LNCaP clone FGC (cell line): ENCODE data around the gene LRRC59.

Experiments used
- DNase-seq: peaks from one replicate; pipeline ENCODE4 v3.0.0-alpha.2; 2011; ENCODE audit warnings: low read depth
- H3K4me3 ChIP-seq: 2 replicates; pipeline ENCODE4 v1.5.1; 2011; ENCODE audit warnings: mild to moderate bottlenecking, low read depth, low read length, control low read depth
- TF ChIP-seq, protein P1 (sequence below): IDR thresholded peaks from 2 replicates; pipeline ENCODE4 v1.5.1; 2012; ENCODE audit warnings: mild to moderate bottlenecking; ENCODE audit not compliant: control insufficient read depth, insufficient read depth; ENCODE audit errors: extremely low read depth

The LRRC59 gene

DNA sequence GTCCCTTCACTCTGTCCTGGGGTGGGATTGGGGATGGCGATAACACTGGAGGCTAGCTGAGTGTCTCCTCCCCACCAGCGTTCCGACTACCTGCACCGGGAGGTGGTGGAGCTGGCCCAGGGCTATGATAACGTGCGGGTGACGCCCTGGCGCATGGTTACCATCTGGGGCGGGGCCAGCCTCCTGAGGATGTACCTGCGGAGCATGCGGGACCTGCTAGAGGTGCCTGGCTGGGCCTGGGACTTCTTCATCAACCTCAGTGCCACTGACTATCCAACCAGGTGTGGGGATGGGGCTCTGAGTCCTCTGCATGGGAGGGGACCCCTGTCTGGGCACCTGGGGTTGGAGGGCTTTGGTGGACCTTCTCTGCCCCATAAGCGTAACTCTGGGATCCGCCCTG is 42.5 kb downstream of the LRRC59 start:
- TF ChIP-seq, protein P1, sequence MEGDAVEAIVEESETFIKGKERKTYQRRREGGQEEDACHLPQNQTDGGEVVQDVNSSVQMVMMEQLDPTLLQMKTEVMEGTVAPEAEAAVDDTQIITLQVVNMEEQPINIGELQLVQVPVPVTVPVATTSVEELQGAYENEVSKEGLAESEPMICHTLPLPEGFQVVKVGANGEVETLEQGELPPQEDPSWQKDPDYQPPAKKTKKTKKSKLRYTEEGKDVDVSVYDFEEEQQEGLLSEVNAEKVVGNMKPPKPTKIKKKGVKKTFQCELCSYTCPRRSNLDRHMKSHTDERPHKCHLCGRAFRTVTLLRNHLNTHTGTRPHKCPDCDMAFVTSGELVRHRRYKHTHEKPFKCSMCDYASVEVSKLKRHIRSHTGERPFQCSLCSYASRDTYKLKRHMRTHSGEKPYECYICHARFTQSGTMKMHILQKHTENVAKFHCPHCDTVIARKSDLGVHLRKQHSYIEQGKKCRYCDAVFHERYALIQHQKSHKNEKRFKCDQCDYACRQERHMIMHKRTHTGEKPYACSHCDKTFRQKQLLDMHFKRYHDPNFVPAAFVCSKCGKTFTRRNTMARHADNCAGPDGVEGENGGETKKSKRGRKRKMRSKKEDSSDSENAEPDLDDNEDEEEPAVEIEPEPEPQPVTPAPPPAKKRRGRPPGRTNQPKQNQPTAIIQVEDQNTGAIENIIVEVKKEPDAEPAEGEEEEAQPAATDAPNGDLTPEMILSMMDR: no peak
- DNase-seq: no peak
- no peak overlapping the region for H3K4me3 ChIP-seq

GRCh38 chr17:50354198-50354597 is 43.1 kb downstream of the LRRC59 start:
- no peak overlapping the region for H3K4me3 ChIP-seq
- TF ChIP-seq, protein P1: no peak
- DNase-seq: no peak

DNA sequence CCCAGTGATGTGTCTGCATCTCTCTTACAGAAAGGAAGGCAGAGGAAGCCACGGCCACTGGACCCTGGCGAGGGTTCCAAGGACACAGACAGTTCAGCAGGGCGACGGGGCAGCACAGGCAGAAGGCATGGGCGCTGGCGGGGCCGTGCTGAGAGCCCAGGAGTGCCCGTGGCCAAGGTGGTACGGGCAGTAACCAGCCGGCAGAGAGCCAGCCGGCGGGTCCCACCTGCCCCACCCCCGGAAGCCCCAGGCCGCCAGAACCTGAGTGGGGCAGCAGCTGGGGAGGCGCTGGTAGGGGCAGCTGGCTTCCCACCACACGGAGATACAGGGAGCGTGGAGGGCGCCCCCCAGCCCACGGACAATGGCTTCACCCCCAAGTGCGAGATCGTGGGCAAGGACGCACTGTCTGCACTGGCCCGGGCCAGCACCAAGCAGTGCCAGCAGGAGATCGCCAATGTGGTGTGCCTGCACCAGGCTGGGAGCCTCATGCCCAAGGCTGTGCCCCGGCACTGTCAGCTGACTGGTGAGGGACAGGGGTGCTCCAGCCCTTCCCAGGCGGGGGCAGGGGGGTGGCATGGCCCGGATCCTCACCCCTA is 43.6 kb downstream of the LRRC59 start:
- TF ChIP-seq, protein P1: no peak
- H3K4me3 ChIP-seq: no peak overlapping the region
- no peak for DNase-seq

- DNase-seq: no peak
- TF ChIP-seq, protein P1: no peak
- H3K4me3 ChIP-seq: no peak overlapping the region
Observed at GRCh38 chr17:50352693-50353599, 44.4 kb downstream of the LRRC59 start.

DNA sequence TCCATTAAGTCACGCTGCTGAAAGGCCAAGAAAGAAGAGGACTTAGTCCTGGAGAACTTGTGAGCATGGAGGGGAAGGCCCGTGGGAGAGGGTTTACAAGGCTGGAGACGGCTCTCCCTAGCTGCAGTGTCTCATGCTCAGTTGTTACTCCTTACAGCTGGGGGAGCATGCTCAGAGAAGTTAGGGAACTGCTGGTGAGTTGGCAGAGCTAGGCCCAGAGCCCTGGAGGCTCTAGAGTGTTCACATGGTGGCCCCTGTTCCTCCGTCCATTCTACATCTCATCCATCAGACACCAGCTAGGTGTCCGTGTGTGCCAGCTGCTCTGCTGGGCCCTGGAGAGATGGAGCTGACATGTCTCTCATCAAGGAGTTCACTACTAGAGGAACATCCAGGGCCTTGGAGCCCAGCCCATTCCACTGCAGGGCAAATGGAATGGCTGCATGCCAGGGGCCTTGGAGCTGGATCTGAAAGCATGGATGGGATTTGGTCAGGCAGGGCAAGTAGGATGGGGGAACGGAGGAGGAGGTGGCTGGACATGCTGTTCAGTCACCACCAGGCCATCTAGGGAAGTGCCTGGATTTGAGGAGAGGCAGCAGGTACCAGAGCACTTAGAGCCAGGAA is 45.1 kb downstream of the LRRC59 start:
- TF ChIP-seq, protein P1: no peak
- DNase-seq: peak; percentile 46
- H3K4me3 ChIP-seq: no peak overlapping the region

- TF ChIP-seq, protein P1: no peak
- DNase-seq: no peak
Observed at GRCh38 chr17:50350733-50351132, 46.6 kb downstream of the LRRC59 start.

More at GRCh38 chr17:50350733-50351132, 46.6 kb downstream of the LRRC59 start:
- H3K4me3 ChIP-seq: no peak overlapping the region
